GM21737 (cell line): ENCODE measurements around the gene NAV3.

Source experiments
- ATAC-seq: cut with Tn5 transposase; IDR thresholded peaks from one replicate; pipeline ENCODE4 v1.9.1; 2021; ENCODE audit warnings: mild to moderate bottlenecking, moderate library complexity; ENCODE audit not compliant: unreplicated experiment

The NAV3 gene, protein sequence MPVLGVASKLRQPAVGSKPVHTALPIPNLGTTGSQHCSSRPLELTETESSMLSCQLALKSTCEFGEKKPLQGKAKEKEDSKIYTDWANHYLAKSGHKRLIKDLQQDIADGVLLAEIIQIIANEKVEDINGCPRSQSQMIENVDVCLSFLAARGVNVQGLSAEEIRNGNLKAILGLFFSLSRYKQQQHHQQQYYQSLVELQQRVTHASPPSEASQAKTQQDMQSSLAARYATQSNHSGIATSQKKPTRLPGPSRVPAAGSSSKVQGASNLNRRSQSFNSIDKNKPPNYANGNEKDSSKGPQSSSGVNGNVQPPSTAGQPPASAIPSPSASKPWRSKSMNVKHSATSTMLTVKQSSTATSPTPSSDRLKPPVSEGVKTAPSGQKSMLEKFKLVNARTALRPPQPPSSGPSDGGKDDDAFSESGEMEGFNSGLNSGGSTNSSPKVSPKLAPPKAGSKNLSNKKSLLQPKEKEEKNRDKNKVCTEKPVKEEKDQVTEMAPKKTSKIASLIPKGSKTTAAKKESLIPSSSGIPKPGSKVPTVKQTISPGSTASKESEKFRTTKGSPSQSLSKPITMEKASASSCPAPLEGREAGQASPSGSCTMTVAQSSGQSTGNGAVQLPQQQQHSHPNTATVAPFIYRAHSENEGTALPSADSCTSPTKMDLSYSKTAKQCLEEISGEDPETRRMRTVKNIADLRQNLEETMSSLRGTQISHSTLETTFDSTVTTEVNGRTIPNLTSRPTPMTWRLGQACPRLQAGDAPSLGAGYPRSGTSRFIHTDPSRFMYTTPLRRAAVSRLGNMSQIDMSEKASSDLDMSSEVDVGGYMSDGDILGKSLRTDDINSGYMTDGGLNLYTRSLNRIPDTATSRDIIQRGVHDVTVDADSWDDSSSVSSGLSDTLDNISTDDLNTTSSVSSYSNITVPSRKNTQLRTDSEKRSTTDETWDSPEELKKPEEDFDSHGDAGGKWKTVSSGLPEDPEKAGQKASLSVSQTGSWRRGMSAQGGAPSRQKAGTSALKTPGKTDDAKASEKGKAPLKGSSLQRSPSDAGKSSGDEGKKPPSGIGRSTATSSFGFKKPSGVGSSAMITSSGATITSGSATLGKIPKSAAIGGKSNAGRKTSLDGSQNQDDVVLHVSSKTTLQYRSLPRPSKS (N-terminal part only)

DNA sequence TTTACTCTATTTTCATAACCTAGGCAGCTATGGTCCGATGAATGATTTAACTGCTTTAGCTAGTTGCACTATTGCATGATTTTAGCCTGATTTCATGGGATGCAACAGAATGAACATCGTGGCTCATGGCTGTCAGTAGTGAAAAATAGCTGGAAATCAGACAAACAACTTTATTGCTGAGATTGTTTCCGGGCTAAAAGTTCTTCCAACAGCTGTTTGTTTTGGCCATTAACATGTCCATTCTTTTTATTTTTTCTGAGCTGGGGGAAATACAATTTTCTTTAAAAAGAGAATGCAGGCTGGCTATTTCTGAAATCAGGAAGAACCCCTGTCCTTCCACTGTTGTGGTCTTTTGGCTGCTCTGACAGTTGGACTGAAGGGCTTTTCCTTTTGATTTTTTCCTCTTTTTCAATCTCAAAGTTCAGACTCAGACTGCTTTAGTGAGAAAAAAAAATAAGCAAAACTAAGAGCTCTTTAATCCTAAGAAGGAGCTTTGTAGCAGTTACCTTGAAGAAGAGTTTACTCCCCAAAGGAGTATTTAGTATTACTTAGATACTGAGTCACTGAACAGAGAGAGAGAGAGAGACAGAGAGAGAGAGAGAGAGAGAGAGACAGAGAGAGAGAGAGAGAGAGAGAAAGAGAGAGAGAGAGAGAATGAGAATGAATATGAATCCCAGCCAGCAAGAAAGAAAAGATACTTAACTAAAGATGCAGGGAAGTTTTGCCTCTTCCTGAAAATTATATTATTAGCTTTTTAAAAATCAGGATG, at the start of gene NAV3:
NAV3 (plus strand) TSS at position 312 of the 769 bp plus-strand sequence. CDS start 568 bp downstream, outside the sequence.
- no peak for ATAC-seq

DNA sequence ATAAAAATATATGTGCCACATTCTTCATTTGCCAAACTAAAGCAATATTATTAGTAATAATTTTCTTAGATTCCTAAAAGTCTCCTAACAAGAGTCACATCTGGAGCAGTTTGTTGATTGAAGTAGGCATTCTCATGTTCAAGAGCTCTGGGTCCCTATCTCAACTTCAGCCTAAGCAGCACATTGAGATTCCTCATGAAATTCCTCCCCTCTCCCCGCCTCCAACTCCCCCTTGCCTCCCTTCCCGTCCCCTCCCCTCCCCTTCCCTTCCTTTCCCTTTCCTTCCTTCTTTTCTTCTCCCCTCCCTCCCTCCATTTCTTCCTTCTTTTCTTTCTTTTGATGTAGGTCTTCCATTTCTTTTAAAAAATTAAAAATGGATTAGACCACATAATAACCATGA, 48.7 kb upstream of the NAV3 start:
- no peak for ATAC-seq

DNA sequence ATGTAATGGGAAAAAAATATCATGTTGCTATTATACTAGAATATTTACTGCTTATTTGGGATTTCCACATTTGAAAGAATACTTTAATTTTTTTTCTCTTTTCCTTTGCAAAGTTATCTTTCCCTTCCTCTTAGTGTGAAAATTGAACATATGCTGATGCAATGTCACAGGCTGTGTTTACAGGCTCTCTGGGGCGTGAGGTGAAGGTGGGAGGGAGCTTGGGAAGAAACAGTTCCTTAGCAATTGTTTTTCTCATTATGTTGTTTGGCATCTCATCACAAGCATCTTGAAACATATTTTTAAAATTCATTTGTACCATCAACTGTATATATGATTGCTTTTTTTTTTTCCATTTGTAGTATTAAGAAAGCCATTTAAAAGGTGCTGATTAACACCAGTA, 47.9 kb upstream of the NAV3 start:
- ATAC-seq = no peak

DNA sequence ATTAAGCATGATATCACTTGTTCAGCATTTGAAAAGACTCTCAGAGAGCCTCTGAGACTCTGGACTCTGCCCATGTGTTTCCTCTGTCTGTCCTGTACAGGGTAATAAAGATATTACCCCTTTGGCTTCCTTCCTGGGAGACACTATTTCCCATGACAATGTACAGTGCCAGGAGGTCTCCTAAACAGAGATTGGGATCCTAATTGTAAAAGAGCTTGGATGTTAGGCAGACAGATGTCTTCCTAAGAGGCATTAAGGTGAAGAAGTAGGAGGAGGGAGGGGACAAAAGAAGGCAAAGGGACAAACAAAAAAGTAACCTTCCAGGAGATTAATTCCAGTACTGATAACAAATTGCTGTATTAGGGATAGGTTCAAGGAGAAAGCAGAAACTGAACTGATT, 45.5 kb upstream of the NAV3 start:
- no peak for ATAC-seq

DNA sequence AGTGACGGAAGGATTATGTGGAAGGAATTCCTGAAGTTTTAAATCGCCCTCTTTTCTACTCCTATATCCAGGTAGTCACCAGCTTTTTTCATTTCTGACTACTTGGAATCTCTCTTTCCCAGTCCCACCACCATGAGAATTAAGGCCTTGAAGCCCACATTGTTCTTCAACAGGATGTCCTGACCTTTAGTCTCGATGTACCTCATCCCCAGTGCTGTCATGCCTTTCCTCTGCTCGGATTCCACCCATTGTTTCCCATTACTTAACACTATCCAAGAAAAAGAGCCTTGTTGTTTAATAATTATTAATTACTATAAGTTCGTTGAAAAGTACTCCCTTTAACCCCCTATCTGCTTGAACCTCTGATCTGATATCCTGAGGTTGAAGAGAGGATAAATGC, 44.0 kb upstream of the NAV3 start:
- ATAC-seq = no peak

DNA sequence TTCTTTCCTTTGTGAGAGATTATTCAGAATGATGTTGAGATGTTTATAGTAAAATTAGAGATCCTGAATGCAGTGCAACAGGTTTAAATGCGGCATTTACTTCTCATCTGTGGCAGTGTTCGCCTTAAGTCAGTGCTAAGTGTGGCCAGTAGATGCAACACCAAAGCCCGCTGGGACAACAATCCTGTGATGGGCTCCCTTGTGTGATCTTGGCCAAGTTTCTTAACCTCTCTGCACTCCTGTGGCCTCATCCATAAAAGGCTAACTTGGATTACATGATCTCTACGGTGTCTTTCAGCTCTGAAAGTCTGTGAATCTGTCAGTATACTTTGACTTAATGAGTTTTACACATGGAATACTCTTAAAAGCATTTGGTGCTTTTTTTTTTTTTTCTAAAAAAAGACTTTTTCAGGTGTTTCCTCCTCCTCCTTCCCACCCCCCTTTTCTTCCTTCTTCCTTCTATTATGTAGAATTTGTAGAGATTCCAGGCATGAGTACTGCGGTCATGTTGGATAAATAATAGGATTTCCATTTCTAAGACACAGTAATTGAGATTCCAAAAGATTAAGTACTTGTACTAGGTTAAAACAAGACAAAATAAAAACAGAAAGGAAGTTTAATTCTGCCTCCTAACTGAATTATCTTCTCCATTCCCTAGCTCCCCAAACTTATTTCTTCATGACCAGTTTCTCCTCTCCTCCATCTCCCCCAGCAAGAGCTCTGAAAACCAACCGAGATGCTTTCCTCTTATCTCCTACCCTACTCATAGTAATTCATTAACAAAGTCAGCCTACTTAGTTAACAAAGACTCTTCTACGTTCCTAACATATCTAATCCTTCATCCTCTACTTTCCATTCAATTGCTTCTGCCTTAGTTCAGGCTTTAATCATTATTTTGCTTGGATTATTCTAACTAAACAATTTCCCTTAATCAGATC, 42.2 kb upstream of the NAV3 start:
- ATAC-seq = no peak

DNA sequence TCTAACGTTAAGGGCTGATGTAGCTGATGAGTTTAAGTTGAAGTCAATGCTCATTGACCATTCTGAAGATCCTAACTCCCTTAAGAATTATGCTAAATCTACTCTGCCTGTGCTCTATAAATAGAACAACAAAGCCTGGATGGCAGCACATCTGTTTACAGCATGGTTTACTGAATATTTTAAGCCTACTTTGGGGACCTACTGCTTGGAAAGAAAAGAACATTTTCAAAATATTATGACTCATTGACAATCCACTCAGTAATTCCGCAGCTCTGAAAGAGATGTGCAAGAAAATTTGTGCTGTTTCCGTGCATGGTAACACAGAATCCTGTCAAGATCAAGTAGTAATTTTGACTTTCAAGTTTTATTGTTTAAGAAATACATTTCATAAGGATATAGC, 35.0 kb upstream of the NAV3 start:
- ATAC-seq = no peak

DNA sequence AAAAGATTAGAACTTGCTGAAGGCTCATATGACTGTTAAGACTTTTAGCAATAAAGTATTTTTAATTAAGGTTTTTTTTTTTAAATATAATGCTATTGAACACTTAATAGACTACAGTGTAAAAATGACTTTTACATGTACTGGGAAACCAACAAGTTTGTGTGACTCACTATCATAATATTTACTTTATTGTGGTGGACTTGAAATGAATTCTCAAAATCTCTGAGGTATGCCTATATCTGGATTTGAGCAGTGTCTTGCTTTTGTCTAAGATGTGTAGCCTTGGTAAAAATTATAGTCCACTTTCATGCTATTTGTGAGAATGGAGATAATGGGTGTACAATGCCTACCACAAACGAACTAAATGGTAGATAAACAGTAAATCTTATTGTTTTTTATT, 33.9 kb upstream of the NAV3 start:
- no peak for ATAC-seq

DNA sequence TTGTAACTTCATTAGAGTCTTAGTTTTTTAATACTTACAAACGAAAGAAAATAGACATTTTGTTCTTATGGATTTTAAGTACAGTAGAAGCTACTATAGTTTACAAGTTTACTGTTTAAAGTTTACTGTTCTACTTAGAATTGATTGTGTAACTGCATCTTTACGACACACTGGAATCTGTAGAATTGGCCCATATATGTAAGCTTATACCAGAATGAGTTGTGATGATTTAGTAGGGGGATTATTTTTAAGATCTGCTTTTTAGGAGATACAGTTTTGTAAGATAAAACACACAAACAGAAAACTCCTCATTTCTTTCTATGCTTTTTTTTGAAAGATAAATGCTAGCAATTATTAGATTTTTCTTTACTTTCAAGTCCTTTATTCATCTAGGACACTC, 30.2 kb upstream of the NAV3 start:
- ATAC-seq = no peak

DNA sequence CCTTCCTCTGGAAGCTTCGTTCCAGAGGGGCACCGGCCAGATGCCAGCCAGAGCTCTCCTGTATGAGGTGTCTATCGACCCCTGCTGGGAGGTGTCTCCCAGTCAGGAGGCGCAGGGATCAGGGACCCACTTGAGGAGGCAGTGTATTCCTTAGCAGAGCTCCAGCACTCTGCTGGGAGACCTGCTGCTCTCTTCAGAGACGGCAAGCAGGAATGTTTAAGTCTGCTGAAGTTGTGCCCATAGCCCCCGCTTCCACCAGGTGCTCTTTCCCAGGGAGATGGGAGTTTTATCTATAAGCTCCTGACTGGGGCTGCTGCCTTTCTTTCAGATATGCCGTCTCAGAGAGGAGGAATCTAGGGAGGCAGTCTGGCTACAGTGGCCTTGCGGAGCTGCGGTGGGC, 22.2 kb upstream of the NAV3 start:
- no peak for ATAC-seq

DNA sequence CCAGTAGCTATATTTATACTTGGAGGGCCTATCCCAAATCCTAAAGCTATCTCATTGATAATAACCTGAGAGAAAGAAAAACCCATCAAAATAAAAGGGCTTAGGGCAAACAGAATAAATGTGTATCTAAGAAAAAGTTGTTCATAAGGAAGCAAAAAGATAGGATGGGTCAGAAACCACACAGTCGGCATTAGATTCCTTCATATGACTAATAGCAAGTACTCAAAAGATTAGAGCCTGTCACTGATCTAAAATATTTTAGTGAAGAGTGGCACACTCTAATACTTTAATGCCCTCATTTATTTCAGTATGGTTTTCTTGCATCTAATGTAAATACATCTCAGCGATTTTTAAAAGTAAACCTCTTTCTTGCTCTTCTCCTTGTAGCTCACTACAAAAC, 17.1 kb upstream of the NAV3 start:
- ATAC-seq = no peak

DNA sequence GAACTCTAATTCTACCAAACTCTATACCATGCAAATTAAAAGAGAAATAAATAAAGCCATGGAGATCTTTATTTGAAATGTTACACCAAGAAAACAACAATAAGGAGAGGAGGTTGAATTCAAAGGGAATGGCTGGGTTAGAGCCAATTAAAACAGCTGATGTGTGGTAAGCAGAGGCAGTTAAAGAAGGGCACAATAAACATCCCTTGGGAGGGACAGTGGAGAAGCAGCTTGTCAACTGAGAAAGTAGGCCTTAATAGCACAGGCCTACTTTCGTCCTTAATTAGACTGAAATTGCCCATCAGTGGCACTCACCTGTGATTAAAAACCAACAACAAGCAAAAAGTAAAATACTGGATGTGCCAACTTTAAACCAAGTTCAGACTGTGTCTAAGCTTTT, 16.3 kb upstream of the NAV3 start:
- no peak for ATAC-seq

DNA sequence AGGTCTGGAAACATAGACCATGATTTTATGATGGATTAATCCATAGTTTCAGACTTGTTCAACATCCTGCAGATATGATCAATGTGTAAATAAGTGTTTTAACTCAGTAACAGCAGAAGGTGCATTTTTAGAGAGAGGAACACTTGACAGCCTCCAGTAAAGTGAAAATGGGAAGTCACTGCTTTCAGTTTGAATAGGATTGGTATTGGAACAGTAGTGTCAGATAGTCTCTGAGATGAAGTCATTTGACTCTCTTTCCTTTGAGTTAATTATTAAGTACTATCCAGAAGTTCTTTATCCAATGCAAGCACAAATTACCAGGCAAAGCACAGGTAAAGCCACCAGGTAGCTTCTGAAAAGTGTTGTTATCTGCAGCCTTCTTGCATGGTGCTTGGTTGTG, 14.5 kb upstream of the NAV3 start:
- peak; percentile 81 for ATAC-seq

DNA sequence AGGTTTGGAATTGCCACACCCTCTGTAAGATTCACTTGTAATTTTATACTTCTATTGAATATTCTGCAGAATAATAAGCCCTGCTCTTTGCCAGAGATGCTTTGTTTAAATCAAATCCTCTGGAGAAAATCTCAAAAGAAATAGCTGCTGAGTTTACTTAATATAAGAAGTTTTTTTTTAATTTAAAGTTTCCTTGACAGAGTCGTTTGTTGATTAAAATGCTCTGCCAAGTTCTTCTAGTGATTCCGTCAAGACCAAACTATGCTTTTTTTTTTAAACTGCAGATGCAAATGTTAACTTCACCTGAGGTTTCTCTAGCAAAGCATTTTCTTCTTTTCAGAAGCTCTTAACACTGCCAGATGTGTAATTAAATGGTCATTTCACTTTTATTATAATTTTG, 13.4 kb upstream of the NAV3 start:
- ATAC-seq = no peak

DNA sequence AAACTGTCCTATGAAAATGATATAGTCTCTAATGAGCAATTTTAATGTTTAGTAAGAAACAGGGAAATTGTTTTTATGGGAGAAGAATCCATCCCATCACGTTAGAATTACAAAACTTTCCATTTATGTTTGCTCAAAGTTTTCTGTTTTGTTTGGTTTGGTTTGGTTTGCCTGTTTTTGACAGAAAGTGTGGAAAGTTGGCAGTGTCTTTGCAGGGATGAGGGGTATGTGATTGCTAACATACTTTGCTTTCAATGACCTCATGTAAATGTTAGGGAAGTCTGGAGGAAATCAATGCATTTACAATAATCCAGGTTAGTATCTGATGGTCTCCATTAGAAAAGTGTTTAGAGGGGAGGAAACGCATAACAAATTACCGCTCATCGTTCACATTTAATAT, 12.3 kb upstream of the NAV3 start:
- ATAC-seq = no peak

DNA sequence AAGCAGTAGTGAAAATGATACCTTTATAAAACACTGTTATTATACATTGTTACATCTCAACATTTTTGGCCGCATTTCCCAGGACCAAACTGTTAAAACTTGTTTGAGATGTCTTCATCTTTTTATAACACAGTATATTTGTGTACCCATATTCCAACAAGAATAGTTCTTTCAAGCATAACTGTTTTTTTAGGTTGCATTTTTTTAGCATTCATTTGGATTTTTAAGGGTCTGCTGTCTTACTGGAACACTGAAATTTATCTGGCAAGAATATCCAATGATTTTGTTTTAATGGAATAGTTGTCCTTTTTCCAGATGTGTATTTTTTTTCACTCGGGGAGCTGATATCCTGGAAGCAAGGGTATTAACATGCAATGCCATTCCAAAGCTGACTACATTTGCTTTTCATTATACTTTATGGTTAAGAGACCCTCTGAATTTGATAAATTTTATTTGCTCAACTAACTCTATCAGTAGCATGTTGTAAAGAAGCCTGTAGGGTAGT, 8.9 kb upstream of the NAV3 start:
- ATAC-seq = no peak

DNA sequence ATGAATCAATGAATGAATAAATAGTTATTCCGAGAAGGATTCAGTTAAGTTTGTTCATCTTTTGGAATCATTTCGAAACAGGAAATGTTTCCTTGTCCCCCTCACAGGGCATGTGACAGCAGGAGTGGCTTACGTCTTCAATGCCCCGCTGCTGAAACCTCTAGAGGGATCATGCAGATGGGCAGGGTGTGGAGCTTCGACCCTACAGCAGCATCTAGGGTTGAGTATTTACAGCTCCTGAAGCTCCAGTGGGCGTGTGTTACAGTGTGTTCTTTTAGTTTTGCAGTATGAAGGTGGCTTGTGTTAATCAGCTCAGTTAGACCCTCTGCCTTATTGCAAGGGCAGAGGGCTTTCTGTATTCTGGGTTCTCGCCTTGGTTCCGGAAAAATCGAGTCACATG, 2.6 kb downstream of the NAV3 start:
- no peak for ATAC-seq

DNA sequence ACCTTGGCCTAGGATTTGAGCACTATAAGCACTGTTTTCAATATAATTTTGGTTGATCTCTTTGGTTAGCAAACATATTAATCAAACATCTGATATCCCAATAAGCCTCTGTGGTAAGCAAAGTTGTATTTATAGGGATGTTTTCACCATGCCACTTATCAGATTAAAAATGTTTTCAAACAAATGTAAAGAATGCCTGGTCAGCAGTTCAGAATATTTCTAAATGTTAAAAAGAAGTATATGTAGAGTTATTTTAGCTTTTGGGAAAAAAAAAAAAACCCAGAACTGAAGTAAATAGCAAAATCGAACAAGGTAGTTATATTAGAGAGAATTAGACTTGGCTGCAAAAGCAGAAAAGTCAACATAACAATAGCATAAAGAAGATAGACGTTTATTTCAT, 3.9 kb downstream of the NAV3 start:
- no peak for ATAC-seq

DNA sequence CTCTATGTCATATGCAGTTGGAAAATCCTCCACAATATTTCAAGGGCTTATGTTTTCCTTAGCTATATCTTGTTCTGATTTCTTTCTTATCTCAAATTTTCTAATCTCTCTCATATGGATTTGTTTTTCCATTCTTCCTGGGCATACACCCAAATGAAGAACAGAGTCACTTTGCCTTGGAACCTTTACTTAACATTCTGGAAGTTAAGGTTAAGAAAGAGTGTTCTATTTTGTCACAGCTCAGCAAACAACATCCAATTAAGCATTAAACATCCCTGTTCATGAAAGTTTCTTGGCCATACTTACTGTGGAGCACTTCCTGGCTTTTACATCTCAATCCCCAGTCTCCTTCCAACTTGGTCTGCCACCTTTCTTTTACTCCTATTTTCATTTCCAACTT, 5.3 kb downstream of the NAV3 start:
- ATAC-seq = no peak

DNA sequence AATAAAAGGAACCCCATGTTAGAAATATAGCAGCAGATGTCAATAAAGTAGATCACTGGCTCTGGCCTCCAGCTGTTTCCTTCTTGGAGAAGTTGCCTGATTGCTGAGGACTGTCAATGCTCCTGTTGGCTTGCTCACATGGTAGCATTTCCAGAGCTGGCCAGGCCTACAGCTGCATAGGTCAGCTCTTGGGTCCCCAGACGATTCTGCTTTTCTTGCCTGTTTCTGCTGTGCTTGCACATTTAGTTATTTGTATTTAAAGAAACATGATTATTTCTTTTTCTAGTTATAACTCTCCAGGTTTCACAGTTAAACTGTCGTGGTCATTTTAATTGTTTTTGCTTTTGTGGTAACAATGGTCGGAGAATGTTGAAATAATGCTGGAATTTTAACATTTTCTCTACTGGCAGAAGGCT, 7.2 kb downstream of the NAV3 start:
- no peak for ATAC-seq
